Testis (tissue), 3 donors: Measurements from ENCODE around the gene ZNF319. TPM values are rescaled to one million over a fixed set of nuclear protein-coding genes. Genes with fewer than 3 reads are reported as not detected.

Experiments used
- DNase-seq: peaks from one replicate; pipeline ENCODE4 v3.0.0-alpha.2; 2019
- H3K27ac ChIP-seq, 2 donors: fragments of 200-600 bp; sonication (generic); one replicate each; pipeline ENCODE4 v1.5.1; 2019
- H3K27me3 ChIP-seq: fragments of 200-600 bp; sonication (generic); one replicate; pipeline ENCODE4 v1.5.1; 2019
- H3K36me3 ChIP-seq: fragments of 200-600 bp; sonication (generic); one replicate; pipeline ENCODE4 v1.5.1; 2017; ENCODE audit warnings: low read depth; ENCODE audit errors: missing control alignments
- H3K4me1 ChIP-seq: fragments of 200-600 bp; sonication (generic); one replicate; pipeline ENCODE4 v1.5.1; 2019
- H3K4me3 ChIP-seq, 2 donors: fragments of 200-600 bp; sonication (generic); one replicate each; pipeline ENCODE4 v1.5.1; 2017 to 2019
- H3K9me3 ChIP-seq: fragments of 200-600 bp; sonication (generic); one replicate; pipeline ENCODE4 v1.5.1; 2017
- POLR2A ChIP-seq: fragments of 450-650 bp; IDR thresholded peaks from one replicate; pipeline ENCODE4 v1.6.1; 2017; ENCODE audit warnings: antibody characterized with exemption, mild to moderate bottlenecking, moderate library complexity
- WGBS, 2 donors: methylation state at CpG; one replicate each; pipeline ENCODE4 v1.1.5; 2018; 5-methylcytosine and 5-hydroxymethylcytosine counted together
- intact Hi-C: fragments of 100-400 bp; cut with DNase I; formaldehyde crosslinking; loops from one replicate; pipeline ENCODE4 v1.15.1; 2023; ENCODE audit warnings: low total_unique reads
- polyA plus RNA-seq: library from polyadenylated mRNA; stranded (reverse); fragments of 350-450 nt; fragmentation: Illumina TruSeq; extraction: RNeasy Lipid Tissue Mini Kit (QIAGEN cat#74804); gene quantifications from one replicate; pipeline ENCODE4 v1.2.3, GENCODE V29; 2014; ENCODE audit warnings: low read depth, low replicate concordance; ENCODE audit not compliant: insufficient read depth
- total RNA-seq, 2 donors: library from RNA; depleted of rRNA; stranded (reverse); fragments of >200 nt; gene quantifications; one replicate each; pipeline ENCODE4 v1.2.3, GENCODE V29; 2016
- TF ChIP-seq, protein P1 (sequence below), 3 experiments: fragments of 450-650 bp in 2 of 3; fragments of 200-600 bp in 1 of 3; sonication (generic) in 1 of 3; IDR thresholded peaks; one replicate each; pipeline ENCODE4 v1.5.1; 2016 to 2019; ENCODE audit warnings: antibody characterized with exemption in 3 of 3, mild to moderate bottlenecking in 2 of 3, moderate library complexity in 1 of 3

The ZNF319 gene
- total and polyA plus RNA-seq, 3 donors from 2014 or later = 10.4 to 12.1 (median 11.2) TPM

DNA sequence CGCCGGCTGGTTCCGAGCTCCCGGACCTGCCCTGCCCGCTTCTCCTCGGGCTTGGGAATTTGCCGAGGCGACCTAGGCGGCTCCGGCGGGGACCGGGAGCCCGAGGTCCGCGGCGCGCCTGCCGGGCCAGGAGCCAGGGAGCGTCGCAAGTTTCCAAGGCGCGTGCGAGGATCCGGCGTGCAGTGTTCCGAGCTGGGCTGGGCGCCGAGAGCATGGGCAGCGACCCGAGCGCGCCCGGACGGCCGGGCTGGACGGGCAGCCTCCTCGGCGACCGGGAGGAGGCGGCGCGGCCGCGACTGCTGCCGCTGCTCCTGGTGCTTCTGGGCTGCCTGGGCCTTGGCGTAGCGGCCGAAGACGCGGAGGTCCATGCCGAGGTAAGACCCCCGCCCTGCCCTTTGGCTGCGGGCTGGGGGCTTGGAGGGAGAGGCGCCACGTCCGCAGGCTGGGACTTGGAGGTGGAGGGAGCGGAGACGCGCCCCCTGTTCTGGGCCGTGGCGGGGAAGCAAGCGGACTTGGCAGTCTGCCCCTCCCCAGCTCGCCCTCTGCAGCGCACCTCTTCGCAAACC lies 25.8 kb upstream of the ZNF319 start:
- peaks cover 57% of the 10 kb centered on the region for H3K4me1 ChIP-seq
- no peak for DNase-seq
- H3K4me3 ChIP-seq = peak overlapping the region; percentile 70 to 76
- no peaks in the 10 kb centered on the region for H3K36me3 ChIP-seq
- intact Hi-C loops = loop anchor here (5.0 kb wide), 1 partner anchor 96 kb away; no protein-coding TSS in a partner anchor
- no peaks in the 10 kb centered on the region for H3K27me3 ChIP-seq
- H3K27ac ChIP-seq = peak overlapping the region; percentile 74 to 80
- TF ChIP-seq, protein P1, sequence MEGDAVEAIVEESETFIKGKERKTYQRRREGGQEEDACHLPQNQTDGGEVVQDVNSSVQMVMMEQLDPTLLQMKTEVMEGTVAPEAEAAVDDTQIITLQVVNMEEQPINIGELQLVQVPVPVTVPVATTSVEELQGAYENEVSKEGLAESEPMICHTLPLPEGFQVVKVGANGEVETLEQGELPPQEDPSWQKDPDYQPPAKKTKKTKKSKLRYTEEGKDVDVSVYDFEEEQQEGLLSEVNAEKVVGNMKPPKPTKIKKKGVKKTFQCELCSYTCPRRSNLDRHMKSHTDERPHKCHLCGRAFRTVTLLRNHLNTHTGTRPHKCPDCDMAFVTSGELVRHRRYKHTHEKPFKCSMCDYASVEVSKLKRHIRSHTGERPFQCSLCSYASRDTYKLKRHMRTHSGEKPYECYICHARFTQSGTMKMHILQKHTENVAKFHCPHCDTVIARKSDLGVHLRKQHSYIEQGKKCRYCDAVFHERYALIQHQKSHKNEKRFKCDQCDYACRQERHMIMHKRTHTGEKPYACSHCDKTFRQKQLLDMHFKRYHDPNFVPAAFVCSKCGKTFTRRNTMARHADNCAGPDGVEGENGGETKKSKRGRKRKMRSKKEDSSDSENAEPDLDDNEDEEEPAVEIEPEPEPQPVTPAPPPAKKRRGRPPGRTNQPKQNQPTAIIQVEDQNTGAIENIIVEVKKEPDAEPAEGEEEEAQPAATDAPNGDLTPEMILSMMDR (IDR thresholded peaks at IDR 0.05) = no peak
- TF ChIP-seq POLR2A = no peak
- WGBS, 2 donors = 0% methylated on average over 5 to 48 of the region's 65 CpGs
- no peaks in the 10 kb centered on the region for H3K9me3 ChIP-seq

DNA sequence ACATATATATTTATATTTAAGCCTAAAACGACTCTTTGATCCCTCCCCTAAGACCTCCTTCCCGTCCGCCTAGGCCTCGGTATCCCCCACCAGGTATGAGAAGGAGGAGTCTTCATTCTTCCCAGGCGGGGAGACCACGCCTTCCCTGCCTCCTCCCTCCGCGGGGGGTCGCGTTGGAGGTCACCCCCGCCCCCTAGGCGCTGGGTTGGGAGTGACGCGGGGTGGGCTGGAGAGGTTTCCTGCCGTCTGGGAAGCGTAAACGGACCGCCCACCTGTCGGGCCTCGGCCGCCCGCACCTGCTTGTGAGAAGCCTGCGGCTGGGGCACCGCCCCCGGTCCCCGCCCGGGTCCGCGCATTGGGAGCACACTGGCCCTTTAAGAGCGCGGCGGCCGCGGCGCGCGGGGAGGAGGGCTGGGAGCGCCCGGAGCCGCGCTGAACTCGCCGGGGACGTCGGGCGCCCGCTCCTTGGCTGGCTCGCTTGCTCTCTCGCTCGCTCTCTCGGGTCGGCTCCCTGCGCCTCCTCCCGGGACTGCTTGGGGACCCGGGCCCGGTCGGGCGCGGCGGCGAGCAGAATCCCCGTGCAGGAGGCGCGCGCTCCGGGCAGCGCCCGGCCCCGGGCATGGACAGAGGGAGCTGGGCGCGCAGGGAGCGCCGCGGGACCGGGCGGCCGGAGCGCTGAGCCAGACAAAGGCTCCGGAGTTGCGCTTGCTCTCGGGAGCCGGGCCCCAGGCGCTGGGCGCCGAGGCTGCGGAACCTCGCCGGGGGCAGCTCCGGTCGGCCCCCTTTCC lies 25.1 kb upstream of the ZNF319 start, which contains the start of gene MMP15:
Gene MMP15, plus strand, starts transcription at position 404 of the 788 bp plus-strand sequence. CDS start 597 bp downstream, outside the sequence.
- Histone ChIP-seq H3K27ac (peak within 1 kb of the TSS; percentile 74 to 80), H3K36me3 (no peaks in the 10 kb centered on the region), H3K4me3 (peak within 1 kb of the TSS; percentile 70 to 76), H3K4me1 (peaks cover 57% of the 10 kb centered on the region), H3K27me3 (no peaks in the 10 kb centered on the region), H3K9me3 (no peaks in the 10 kb centered on the region)
- DNase-seq = peak; percentile 87
- TF ChIP-seq POLR2A = no peak
- TF ChIP-seq, protein P1 (IDR thresholded peaks at IDR 0.05) = no peak
- WGBS, 2 donors = 1% methylated on average over 20 to 60 of the region's 90 CpGs
- intact Hi-C loops = loop anchor here (5.0 kb wide), 1 partner anchor 97 kb away; no protein-coding TSS in a partner anchor

DNA sequence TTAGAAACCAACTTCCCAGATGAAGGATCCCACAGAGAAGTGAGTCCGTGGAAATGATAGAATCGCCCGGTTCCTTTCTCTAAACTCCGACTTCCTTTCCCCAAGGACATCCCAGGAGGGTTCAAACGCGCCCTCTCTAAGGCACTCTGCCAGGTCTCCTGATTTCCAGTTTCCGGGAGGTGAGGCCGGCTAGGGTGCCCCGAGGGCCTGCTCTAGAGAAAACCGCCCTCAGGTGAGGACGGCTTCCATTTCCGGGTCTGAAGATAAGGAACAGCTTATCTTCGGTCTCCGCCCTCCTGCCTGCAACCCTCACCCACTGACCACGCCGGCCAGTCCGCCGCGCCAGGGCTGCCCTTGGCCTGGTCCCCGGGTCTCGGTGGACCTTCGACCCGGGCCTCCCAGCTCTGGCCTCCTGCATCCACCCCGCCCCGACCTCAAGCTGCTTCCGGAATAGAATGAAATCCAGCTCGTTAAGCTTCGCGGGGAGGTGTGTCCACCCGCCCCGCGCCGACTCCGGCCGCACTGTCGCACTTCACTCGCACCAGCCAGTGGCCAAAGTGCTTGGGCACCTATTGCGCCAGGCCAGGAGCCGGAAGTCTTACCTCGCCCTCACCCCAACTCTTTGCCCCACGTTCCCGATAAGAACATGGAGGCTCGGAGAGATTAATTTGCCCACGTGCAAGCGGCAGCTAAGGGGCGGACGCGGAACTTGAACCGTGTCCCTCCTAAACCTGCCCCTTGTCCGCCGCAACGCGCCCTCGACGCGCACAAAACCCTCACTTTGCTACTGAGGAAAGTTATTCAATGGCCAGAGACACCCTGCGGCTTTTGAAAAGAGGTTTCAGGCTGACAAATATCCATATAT lies 24.2 kb upstream of the ZNF319 start:
- TF ChIP-seq POLR2A = no peak
- TF ChIP-seq, protein P1 (IDR thresholded peaks at IDR 0.05) = no peak
- H3K27ac ChIP-seq = peak overlapping the region; percentile 74 to 80
- peaks cover 54% of the 10 kb centered on the region for H3K4me1 ChIP-seq
- H3K9me3 ChIP-seq = no peaks in the 10 kb centered on the region
- DNase-seq = peak; percentile 56
- 4 to 5% methylated on average over 24 to 57 of the region's 57 CpGs for WGBS, 2 donors
- H3K27me3 ChIP-seq = no peaks in the 10 kb centered on the region
- H3K4me3 ChIP-seq = peak overlapping the region; percentile 70 to 76
- no peaks in the 10 kb centered on the region for H3K36me3 ChIP-seq
- intact Hi-C loops = loop anchor here (5.0 kb wide), 1 partner anchor 98 kb away; no protein-coding TSS in a partner anchor

DNA sequence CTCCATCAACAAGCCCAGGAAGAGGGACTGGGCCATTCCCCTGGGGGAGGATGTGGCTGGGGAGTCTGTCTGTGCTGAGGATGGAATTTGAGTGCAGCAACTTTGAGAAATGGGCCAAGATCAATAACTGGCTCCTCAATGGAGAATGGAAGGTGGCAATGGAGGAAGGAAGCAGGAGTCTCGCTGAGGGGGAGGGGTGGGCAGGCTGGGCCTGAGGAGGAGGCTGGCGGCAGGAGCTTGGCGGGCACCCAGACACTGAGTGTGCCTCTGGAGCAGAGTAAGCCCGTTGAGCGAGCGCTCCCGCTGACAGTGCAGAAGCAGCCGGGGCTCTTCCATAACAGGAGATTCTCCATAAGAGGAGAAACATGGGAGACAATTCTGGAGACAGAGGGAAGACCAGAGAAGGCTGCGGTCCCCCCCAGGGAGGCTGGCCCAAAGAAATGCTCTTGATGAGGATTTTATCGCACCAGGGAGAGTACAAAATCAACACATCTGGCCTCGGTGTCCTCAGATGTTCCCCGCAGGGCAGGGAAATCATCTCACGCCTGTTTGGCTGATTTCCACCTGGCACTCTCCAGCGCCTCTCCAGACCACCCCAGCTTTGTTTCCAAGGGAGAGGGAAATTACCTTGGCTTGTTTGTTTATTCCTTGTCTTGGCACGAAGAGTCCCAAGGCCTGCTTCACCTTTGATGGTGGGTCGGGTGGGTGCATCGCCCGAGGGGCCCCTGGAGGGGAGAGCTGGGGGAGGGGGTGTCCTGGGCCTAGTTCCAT lies 22.3 kb upstream of the ZNF319 start:
- H3K4me3 ChIP-seq = no peak overlapping the region
- H3K9me3 ChIP-seq = no peaks in the 10 kb centered on the region
- H3K27ac ChIP-seq = peak overlapping the region in 1 of 2 donors; percentile 43
- peak; percentile 87 for DNase-seq
- intact Hi-C loops = no loop called here
- peaks cover 41% of the 10 kb centered on the region for H3K4me1 ChIP-seq
- no peaks in the 10 kb centered on the region for H3K36me3 ChIP-seq
- H3K27me3 ChIP-seq = no peaks in the 10 kb centered on the region
- TF ChIP-seq, protein P1 (IDR thresholded peaks at IDR 0.05) = no peak
- no peak for TF ChIP-seq POLR2A
- WGBS, 2 donors = 26 to 44% methylated on average over 18 of the region's 18 CpGs
